Measurements from ENCODE around the gene TMEM107.

The TMEM107 gene

DNA sequence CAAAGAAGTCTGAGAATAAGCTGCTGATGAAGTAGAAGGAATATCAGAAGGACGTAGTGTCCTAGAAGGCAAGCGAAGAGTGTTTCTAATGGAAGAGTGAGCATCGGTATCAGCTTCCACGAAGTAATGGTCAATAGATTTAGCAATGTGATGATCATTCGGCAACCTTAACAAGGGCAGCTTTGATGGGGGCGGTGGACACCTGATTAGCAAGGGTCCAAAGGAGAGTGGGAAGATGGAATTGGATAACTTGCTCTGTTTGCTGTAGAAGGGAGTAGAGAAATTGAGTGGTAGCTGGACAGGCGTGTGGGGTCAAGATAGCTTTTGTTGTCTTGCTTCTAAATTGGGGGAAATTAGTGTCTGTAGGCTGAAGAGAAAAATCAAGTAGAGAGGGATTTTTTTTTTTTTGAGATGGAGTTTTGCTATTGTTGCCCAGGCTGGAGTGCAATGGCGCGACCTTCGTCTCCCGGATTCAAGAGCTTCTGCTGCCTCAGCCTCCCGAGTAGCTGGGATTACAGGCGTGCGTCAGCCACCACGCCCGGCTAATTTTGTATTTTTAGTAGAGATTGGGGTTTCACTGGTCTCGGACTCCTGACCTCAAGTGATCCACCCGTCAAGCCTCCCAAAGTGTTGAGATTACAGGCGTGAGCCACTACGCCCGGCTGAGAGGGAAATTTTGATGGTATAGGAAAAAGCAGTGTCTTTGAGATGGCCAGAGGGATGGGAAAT lies 38.4 kb downstream of the TMEM107 start:
- DNase-seq (ENCODE audit: low read depth) = no peak

DNA sequence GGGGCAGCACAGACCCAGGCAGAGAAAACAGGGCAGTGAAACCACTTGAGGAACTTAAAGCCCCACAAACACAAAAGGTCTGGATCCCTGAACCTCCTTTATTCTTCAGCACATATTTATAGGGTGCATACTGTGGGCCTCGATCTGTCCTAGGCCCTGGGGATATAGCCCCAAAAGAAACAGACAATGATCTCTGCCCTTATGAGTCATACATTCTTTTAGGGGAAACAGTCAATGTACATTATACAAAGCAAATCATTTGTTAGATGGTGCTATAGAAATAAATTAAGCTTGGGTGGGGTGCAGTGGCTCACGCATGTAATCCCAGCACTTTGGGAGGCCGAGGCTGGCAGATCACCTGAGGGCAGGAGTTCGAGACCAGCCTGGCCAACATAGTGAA lies 42.2 kb downstream of the TMEM107 start:
- DNase-seq (ENCODE audit: low read depth) = no peak

DNA sequence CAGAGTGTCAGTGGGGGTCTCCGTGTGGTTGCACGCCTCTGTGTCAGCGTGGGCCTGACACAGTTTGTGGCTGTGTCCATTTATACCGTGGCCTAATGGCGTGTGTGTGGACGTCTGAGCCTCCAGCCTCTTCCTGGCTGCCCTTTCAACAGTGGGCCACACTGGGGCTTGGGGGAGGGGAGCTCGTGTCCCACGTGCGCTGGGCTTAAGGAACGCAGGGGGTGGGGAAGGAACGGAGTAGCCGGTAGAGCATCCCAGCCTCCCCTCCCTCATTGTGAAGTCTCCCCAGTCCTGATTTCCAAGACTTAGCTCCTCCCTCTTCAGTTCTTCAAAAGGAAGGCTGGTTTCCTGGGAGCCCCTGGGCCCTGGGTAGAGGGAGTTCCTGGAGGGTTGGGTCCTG lies 42.8 kb downstream of the TMEM107 start:
- DNase-seq (ENCODE audit: low read depth) = no peak

DNA sequence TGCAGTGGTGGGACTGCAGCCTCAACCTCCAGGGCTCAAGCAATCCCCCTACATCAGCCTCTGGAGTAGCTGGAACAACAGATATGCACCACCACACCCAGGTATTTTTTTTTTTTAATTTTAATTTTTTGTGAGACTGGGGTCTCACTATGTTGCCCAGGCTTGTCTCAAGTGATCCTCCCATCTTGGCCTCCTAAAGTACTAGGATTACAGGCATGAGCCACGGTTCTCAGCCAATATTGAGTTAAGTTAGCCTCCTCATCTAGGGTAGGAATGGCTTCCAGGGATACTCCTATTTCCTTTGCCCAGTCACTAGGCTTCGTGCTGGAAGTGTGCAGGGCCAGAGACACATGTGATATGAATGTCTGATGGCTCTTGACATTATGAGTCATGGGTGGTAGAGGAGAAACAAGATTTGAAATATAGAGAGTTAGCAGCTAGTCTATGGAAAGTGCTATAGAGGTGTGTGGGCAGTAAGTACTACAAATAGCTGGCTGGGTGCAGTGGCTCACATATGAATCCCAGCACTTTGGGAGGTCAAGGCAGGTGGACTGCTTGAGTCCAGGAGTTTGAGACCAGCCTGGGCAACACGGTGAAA lies 44.2 kb downstream of the TMEM107 start:
- no peak for DNase-seq (ENCODE audit: low read depth)

DNA sequence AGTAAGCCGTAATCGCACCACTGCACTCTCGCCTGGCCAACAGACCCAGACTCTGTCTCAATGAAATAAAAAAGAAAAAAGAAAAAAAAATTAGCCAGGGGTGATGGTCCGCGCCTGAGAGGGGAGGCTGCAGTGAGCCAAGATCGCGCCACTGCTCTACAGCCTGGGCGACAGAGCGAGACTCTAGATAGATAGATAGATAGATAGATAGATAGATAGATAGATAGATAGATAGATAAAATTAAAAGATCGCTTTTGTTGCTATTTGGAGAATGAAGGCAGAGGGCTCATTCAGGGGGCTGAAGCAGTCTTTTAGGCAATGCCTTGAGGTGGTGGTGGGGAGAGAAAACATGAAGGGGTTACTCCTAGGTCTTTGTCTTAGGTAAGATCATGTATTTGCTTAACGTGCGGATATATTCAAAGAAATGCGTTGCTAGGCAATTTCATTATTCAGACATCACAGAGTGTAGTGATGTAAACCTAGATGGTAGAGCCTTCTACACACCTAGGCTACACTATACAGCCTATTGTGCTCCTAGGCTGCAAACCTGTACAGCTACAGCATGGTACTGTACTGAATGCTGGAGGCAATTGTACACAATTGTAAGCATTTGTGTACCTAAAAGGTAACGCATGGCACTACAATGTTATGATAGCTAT lies 47.9 kb downstream of the TMEM107 start:
- no peak for DNase-seq (ENCODE audit: low read depth)

DNA sequence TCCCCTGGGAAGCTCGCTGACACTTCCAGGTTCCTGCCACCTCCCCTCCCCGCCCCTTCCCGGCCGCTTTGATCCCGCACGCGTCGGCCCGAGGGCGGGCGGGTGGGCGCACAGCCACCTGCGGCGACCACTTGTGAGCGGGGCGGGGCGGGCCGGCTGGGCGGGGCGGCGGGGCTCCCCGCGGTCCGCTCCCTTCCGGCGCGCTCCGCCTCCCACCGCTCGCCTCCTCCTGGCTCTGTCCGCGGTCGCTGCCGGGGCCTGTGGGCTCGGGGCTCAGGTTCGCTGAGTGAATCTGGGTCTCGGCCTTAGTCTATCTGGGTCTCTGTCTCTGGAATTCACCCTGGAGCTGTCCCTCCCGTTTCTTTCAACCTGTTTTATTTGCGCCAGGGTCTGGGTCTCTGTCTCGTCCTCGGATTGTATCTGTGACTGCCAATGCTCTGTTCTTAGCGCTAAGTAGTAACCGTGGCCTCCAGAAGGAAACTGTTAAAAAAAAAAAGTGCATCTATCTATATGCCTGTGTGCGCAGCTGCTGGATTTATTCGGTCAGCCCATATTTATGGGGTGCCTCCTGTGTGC lies 49.6 kb downstream of the TMEM107 start:
- DNase-seq (ENCODE audit: low read depth) = no peak

DNA sequence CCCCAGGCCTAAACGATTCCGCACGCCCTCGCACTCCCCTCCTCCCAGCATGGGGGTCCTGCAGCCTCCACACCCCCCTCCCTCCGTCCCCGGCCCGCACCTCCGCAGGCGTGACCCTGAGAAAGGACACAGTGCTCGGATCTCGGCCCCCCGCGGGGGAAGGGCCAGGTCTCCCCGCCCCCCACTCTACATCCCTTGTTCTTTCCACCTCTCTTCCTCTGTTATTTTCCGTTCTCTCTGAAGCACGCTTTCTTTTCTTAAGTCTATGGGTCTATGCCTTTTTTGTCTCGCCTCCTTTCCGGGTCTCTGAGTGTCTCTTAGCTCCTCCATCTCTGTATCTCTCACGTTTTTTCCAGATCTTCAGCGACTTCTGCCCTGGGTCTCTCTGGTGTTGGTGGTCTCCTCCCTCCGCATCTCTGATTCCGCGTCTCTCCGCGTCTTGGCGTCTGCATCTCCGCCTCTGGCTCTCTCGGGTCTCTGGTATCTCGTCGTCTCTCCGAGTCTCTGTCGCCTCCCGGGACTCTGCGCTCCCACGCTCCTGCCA lies 50.2 kb downstream of the TMEM107 start:
- DNase-seq (ENCODE audit: low read depth) = no peak

DNA sequence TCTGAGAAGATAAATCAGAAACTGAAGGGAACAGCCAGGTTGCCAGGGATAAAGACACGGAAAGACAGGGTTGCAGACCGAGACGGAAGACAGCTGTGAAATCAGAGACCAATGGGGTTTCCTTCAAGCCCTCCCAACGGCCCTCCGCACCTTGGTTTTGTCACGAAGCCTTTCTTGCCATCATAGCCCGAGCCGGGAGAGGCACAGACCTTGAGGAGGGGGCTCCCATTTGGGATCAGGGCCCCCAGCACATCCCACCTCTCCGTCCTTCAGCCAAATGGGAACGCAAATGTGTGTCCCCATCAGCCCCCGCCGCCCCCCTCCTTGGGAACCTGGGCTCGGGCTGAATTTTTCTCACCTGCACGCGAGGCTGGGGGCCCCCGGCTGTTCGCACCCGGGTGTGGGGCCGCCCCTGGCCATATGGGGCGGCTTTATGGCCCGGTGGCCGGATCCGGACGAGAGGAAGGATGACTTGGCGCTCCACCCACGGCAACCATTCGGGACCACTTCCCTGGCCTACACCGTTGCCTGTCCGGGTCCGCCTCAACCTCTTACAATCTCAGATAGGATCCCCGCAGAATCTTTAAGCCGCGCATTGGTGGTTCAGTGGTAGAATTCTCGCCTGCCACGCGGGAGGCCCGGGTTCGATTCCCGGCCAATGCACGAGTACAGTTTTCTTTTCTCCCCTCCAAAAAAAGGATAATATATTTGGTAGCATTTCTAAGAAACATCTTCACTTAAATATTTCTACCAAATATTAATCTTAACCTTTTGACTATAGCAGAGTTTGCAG lies 50.8 kb downstream of the TMEM107 start:
- DNase-seq (ENCODE audit: low read depth) = peak; percentile 81

DNA sequence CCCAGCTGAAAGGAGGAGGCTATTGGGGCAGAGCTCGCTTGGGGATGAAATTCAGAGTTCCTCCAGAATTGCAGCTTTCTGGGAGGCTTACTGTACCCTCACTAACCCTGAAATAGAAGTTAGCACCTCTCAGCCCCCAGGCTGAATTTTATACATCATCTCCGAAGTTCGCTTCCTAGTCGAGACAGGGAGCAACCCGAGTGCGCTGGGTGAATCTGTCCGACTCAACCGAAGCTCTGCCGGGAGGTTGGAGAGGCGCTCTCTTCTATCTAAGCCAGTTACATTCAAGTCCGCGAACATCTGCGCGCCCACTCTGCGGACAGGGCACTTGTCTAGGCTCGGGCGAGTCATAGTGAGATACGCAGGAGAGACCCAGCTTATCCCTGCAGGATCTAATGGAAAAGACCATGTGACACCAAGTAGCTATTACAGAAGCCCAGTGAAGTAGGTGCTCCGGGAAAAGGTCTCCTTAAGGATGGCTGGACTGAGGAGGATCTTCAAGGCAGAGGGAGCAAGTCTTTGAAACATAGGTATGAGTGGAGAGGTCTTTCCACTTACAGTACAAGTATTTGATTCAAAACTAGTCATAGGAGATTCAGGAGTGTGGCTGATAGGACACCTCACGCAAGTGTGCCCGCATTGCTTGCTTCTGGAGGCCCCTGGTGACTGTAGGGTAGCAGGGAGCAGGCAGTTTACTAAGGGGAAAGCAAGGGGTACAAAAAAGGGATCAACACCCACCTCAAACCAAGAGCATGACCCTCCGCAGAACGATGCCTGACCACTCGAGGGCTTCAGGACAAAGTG lies 51.6 kb downstream of the TMEM107 start:
- no peak for DNase-seq (ENCODE audit: low read depth)

DNA sequence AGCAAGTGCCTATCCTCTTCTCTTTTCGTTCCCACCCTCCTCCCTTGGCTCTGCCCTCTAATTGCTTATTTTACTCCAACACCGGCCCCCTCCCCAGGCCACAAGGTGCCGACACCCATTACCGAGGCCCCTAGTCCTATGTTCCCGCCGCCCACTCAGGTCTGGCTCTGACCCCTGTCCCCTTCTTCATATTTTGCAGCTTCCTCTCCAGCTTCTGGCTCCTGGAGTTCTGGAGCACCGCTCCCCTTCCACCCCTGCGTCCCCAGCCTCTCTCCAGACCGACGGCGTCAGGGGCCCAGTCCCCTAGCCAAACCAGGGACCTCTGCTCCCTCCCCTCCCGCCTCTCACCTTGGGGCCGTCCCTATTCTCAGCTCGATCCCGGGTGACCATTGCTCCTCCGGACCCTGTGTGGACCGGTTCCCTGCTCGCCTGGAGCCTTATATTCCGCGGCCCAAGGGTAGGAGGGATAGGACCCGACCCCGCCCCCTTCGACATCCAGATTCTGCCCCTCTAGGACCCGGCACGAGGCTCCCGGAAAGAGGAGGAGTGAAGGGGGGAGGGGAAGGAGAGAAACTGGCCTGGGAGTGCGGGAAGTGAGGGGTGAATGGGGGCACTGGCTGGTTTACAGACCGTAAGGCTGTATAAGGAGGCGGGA lies 52.4 kb downstream of the TMEM107 start, which contains the start of gene HES7:
Gene HES7, minus strand, starts transcription at position 412 of the 655 bp plus-strand sequence. Its CDS starts 22 bp downstream, at position 390.
- DNase-seq (ENCODE audit: low read depth) = no peak

DNA sequence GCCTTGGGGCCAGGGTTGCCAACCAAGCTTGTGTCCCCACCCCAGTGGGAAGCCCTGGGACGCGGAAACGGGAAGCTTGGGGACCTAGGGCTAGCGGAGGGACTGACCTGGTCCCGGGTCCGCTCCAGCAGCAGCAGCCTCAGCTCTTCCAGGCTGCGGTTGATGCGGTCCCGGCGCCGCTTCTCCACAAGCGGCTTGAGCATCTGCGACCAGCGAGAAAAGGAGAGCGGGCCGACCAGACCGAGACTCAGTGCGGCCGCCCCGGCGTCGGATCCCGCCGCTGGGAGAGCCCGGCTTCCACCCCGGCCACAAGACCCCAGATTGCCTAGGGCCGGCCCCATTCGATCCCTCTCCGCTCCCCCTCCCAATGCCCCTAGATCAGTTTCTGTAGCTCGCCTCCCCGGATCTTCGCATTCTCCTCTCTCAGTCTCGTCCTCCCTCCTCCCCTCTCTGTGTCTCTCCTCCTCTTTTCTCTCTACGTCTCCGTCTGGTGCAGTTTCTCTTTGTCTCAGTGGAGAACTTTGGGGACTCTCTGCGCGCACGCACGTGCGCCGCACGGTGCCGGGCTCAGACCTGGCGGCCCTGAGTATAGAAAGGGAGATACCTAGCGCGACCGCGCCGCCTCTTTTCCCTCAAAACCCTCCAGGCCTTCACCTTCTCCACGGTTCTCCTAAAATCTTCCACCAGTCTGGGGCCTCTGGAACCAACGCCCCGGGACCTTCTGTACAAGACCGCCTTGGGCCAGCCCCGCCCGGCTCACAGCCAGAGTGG lies 53.1 kb downstream of the TMEM107 start:
- no peak for DNase-seq (ENCODE audit: low read depth)

All from activated gamma-delta T cell treated with anti-CD3 and anti-CD28 coated beads, Interleukin-2, amount 50 U/mL, for 16 hours (primary cell).